NOMO-1 (cell line): ENCODE measurements around the gene XAB2.
A peak's percentile ranks its signal among the peaks of the same experiment; 100 is the strongest.

ENCODE experiments used
- DNase-seq, 2 experiments: peaks; one replicate each; lab custom pipeline; 2025; ENCODE audit not compliant: unreplicated experiment in 2 of 2; lab: John Stamatoyannopoulos, UW

Gene XAB2

GRCh38 chr19:7614859-7615741, 14.2 kb downstream of the XAB2 start:
- no peak for DNase-seq

GRCh38 chr19:7612282-7613274, 16.8 kb downstream of the XAB2 start:
- DNase-seq = no peak

GRCh38 chr19:7611541-7612279, 17.6 kb downstream of the XAB2 start:
- DNase-seq = no peak

- no peak for DNase-seq
Measured at GRCh38 chr19:7610491-7611240, 18.7 kb downstream of the XAB2 start.

- no peak for DNase-seq
Measured at GRCh38 chr19:7607874-7608560, 21.3 kb downstream of the XAB2 start.

GRCh38 chr19:7607212-7607873, 22.0 kb downstream of the XAB2 start:
- no peak for DNase-seq

GRCh38 chr19:7606289-7606688, 23.1 kb downstream of the XAB2 start:
- no peak for DNase-seq

GRCh38 chr19:7605490-7606222, 23.7 kb downstream of the XAB2 start:
- peak in 1 of 2 experiments; percentile 18 for DNase-seq

GRCh38 chr19:7603919-7604318, 25.4 kb downstream of the XAB2 start:
- no peak for DNase-seq

- DNase-seq = no peak
Measured at GRCh38 chr19:7602935-7603497, 26.3 kb downstream of the XAB2 start.

GRCh38 chr19:7602240-7602934, 27.0 kb downstream of the XAB2 start:
- no peak for DNase-seq

- DNase-seq = no peak
Measured at GRCh38 chr19:7600721-7601120, 28.6 kb downstream of the XAB2 start.

- no peak for DNase-seq
Measured at GRCh38 chr19:7598180-7598579, 31.2 kb downstream of the XAB2 start.

- DNase-seq = no peak
Measured at GRCh38 chr19:7597689-7598088, 31.7 kb downstream of the XAB2 start.

GRCh38 chr19:7596211-7596937, 33.0 kb downstream of the XAB2 start:
- no peak for DNase-seq

- DNase-seq = peak; percentile 47 to 48
Measured at GRCh38 chr19:7595466-7596133, 33.7 kb downstream of the XAB2 start, which contains the start of gene CAMSAP3. Gene CAMSAP3, plus strand, starts transcription at chr19:7595863. Its CDS starts 140 bp downstream, at chr19:7596003.
